ENCODE data around the gene VWDE.

VWDE gene

GRCh38 chr7:12316925-12317324 lies 86.7 kb downstream of the VWDE start:
- TF ChIP-seq, protein P1, sequence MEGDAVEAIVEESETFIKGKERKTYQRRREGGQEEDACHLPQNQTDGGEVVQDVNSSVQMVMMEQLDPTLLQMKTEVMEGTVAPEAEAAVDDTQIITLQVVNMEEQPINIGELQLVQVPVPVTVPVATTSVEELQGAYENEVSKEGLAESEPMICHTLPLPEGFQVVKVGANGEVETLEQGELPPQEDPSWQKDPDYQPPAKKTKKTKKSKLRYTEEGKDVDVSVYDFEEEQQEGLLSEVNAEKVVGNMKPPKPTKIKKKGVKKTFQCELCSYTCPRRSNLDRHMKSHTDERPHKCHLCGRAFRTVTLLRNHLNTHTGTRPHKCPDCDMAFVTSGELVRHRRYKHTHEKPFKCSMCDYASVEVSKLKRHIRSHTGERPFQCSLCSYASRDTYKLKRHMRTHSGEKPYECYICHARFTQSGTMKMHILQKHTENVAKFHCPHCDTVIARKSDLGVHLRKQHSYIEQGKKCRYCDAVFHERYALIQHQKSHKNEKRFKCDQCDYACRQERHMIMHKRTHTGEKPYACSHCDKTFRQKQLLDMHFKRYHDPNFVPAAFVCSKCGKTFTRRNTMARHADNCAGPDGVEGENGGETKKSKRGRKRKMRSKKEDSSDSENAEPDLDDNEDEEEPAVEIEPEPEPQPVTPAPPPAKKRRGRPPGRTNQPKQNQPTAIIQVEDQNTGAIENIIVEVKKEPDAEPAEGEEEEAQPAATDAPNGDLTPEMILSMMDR (IDR thresholded peaks at IDR 0.05; ENCODE audit: insufficient read depth, low read length, poor library complexity, severe bottlenecking) = no peak
- no peak for DNase-seq (ENCODE audit: extremely low read depth, insufficient read length)
- Histone ChIP-seq H3K4me3 (replicated peaks; ENCODE audit: low read depth, low read length) (no peak overlapping the region), H3K27me3 (replicated peaks; ENCODE audit: control insufficient read depth, insufficient read depth, low read length) (no peaks in the 10 kb centered on the region), H3K36me3 (ENCODE audit: control insufficient read depth, insufficient read depth, low read length) (no peaks in the 10 kb centered on the region)

DNA sequence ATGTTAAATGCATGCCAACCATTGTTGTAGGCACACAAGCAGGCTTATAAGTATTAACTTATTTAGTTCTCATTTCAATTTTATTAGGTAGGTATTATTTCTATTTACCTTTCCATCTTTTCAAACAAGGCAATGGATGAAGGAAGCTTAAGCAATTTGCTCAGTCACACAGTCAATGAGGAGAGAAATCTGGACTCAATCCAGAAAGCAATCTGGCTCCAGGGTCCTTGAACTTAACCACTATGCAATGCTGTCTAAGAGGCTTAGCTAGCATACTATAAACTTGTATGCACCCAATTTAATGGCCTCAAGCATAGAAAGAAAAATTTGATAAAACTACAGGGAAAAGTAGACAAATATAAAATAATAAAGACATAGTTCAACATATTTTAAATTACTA lies 88.6 kb downstream of the VWDE start:
- no peak for DNase-seq (ENCODE audit: extremely low read depth, insufficient read length)
- TF ChIP-seq, protein P1 (IDR thresholded peaks at IDR 0.05; ENCODE audit: insufficient read depth, low read length, poor library complexity, severe bottlenecking) = no peak
- Histone ChIP-seq H3K27me3 (replicated peaks; ENCODE audit: control insufficient read depth, insufficient read depth, low read length) (no peaks in the 10 kb centered on the region), H3K4me3 (replicated peaks; ENCODE audit: low read depth, low read length) (no peak overlapping the region), H3K36me3 (ENCODE audit: control insufficient read depth, insufficient read depth, low read length) (no peaks in the 10 kb centered on the region)

GRCh38 chr7:12314199-12314598 lies 89.5 kb downstream of the VWDE start:
- TF ChIP-seq, protein P1 (IDR thresholded peaks at IDR 0.05; ENCODE audit: insufficient read depth, low read length, poor library complexity, severe bottlenecking) = no peak
- no peaks in the 10 kb centered on the region for H3K27me3 ChIP-seq (replicated peaks; ENCODE audit: control insufficient read depth, insufficient read depth, low read length)
- no peaks in the 10 kb centered on the region for H3K36me3 ChIP-seq (ENCODE audit: control insufficient read depth, insufficient read depth, low read length)
- H3K4me3 ChIP-seq (replicated peaks; ENCODE audit: low read depth, low read length) = no peak overlapping the region
- no peak for DNase-seq (ENCODE audit: extremely low read depth, insufficient read length)

DNA sequence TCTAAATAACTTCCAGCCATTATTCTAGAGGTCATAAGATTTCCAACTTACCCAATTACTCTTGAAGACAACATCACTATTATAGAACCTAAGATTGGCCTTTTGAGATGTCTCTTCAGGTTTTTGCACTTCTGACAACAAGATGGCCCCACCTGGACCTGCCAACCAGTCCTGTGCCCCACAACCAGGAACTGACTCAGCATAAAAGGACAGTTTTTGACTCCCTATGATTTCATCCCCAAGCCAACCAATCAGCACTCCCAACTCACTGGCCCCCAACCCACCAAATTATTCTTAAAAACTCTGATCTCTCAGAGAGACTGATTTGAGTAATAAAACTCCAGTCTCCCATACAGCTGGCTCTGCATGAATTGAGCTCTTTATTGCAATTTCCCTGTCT lies 98.2 kb downstream of the VWDE start:
- Histone ChIP-seq H3K4me3 (replicated peaks; ENCODE audit: low read depth, low read length) (no peak overlapping the region), H3K27me3 (replicated peaks; ENCODE audit: control insufficient read depth, insufficient read depth, low read length) (no peaks in the 10 kb centered on the region; the same call in 1 of the 2 replicates), H3K36me3 (ENCODE audit: control insufficient read depth, insufficient read depth, low read length) (no peaks in the 10 kb centered on the region)
- TF ChIP-seq, protein P1 (IDR thresholded peaks at IDR 0.05; ENCODE audit: insufficient read depth, low read length, poor library complexity, severe bottlenecking) = no peak
- DNase-seq (ENCODE audit: extremely low read depth, insufficient read length) = no peak

- Histone ChIP-seq H3K27me3 (replicated peaks; ENCODE audit: control insufficient read depth, insufficient read depth, low read length) (no peaks in the 10 kb centered on the region; the same call in 1 of the 2 replicates), H3K36me3 (ENCODE audit: control insufficient read depth, insufficient read depth, low read length) (no peaks in the 10 kb centered on the region), H3K4me3 (replicated peaks; ENCODE audit: low read depth, low read length) (no peak overlapping the region)
- TF ChIP-seq, protein P1 (IDR thresholded peaks at IDR 0.05; ENCODE audit: insufficient read depth, low read length, poor library complexity, severe bottlenecking) = no peak
- DNase-seq (ENCODE audit: extremely low read depth, insufficient read length) = no peak
Observed at GRCh38 chr7:12303495-12303894, 100.2 kb downstream of the VWDE start.

DNA sequence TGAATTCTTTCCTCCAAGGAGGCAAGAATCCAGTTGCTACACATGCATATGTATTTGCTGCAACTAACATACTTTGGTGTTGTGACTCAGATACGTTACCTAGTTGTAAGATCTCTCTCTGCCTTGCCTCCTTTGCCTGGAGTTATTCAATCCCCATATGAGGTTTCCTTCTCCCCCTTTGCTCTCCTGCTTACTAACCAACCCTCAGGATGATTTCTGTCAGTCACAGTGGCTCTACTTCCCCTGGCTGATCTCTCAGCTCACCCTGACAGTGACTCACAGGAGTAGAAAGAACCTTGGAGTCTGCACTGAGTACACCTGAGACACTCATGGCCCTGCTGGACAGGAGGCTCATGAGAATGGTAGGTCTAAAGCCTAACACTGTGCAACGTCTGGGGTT lies 100.6 kb downstream of the VWDE start:
- no peaks in the 10 kb centered on the region; the same call in 1 of the 2 replicates for H3K27me3 ChIP-seq (replicated peaks; ENCODE audit: control insufficient read depth, insufficient read depth, low read length)
- TF ChIP-seq, protein P1 (IDR thresholded peaks at IDR 0.05; ENCODE audit: insufficient read depth, low read length, poor library complexity, severe bottlenecking) = no peak
- no peak for DNase-seq (ENCODE audit: extremely low read depth, insufficient read length)
- no peaks in the 10 kb centered on the region for H3K36me3 ChIP-seq (ENCODE audit: control insufficient read depth, insufficient read depth, low read length)
- no peak overlapping the region for H3K4me3 ChIP-seq (replicated peaks; ENCODE audit: low read depth, low read length)
